Ishikawa (cell line): ENCODE data around the gene TTLL10.

ENCODE experiments used
- CEBPB ChIP-seq: IDR thresholded peaks from 2 replicates; pipeline ENCODE4 v1.6.1; 2012
- CREB1 ChIP-seq: IDR thresholded peaks from 2 replicates; pipeline ENCODE4 v1.6.1; 2012; ENCODE audit warnings: low read depth
- EGR1 ChIP-seq: IDR thresholded peaks from 2 replicates; pipeline ENCODE4 v1.6.1; 2012
- EP300 ChIP-seq: IDR thresholded peaks from 2 replicates; pipeline ENCODE4 v1.6.1; 2012; ENCODE audit warnings: borderline replicate concordance
- FOXM1 ChIP-seq: IDR thresholded peaks from 2 replicates; pipeline ENCODE4 v1.6.1; 2012; ENCODE audit warnings: low read depth, borderline replicate concordance
- MAX ChIP-seq: IDR thresholded peaks from 2 replicates; pipeline ENCODE4 v1.6.1; 2012
- NFIC ChIP-seq: IDR thresholded peaks from 2 replicates; pipeline ENCODE4 v1.6.1; 2012
- RAD21 ChIP-seq: IDR thresholded peaks from 2 replicates; pipeline ENCODE4 v1.6.1; 2012; ENCODE audit warnings: low read depth
- REST ChIP-seq: IDR thresholded peaks from 2 replicates; pipeline ENCODE4 v1.6.1; 2012; ENCODE audit warnings: low read depth, mild to moderate bottlenecking
- TAF1 ChIP-seq: IDR thresholded peaks from 2 replicates; pipeline ENCODE4 v1.6.1; 2012; ENCODE audit warnings: low read depth, mild to moderate bottlenecking
- TCF12 ChIP-seq: IDR thresholded peaks from 2 replicates; pipeline ENCODE4 v1.6.1; 2012; ENCODE audit warnings: low read depth
- TEAD4 ChIP-seq: IDR thresholded peaks from 2 replicates; pipeline ENCODE4 v1.6.1; 2012
- USF1 ChIP-seq: IDR thresholded peaks from 2 replicates; pipeline ENCODE4 v1.6.1; 2012
- YY1 ChIP-seq: IDR thresholded peaks from 2 replicates; pipeline ENCODE4 v1.6.1; 2012; ENCODE audit warnings: low read depth
- ZBTB7A ChIP-seq: IDR thresholded peaks from 2 replicates; pipeline ENCODE4 v1.6.1; 2012; ENCODE audit warnings: low read depth

The TTLL10 gene

GRCh38 chr1:1161078-1161682 lies 12.5 kb upstream of the TTLL10 start:
- TF ChIP-seq ZBTB7A = 0 out of 2 replicates have a peak, but pooled peaks have one; percentile 11
- no peak for TF ChIP-seq TEAD4

GRCh38 chr1:1161683-1162079 lies 12.0 kb upstream of the TTLL10 start:
- TF ChIP-seq RAD21 (no peak), REST (no peak), MAX (no peak), TEAD4 (no peak), TAF1 (no peak), YY1 (no peak), EGR1 (no peak), CEBPB (no peak), TCF12 (no peak)

GRCh38 chr1:1162597-1163537 lies 10.8 kb upstream of the TTLL10 start:
- peak; percentile 91 for TF ChIP-seq TCF12
- TF ChIP-seq MAX = peak; percentile 91
- TF ChIP-seq NFIC = peak; percentile 76
- peak; percentile 86 for TF ChIP-seq YY1
- no peak; the same call in 1 of the 2 replicates for TF ChIP-seq FOXM1
- TF ChIP-seq TAF1 = peak; percentile 92
- TF ChIP-seq EGR1 = peak; percentile 69
- peak; percentile 75 for TF ChIP-seq EP300
- peak; percentile 100 for TF ChIP-seq ZBTB7A
- TF ChIP-seq RAD21 = 0 out of 2 replicates have a peak, but pooled peaks have one; percentile 6
- TF ChIP-seq USF1 = peak; percentile 52; the same call in 1 of the 2 replicates
- TF ChIP-seq CEBPB = peak; percentile 4; the same call in 1 of the 2 replicates
- peak; percentile 62 for TF ChIP-seq CREB1
- TF ChIP-seq REST = no peak
- TF ChIP-seq TEAD4 = peak; percentile 43

GRCh38 chr1:1163538-1164070 lies 10.1 kb upstream of the TTLL10 start:
- TF ChIP-seq YY1 = no peak
- no peak for TF ChIP-seq RAD21
- no peak for TF ChIP-seq ZBTB7A
- no peak for TF ChIP-seq EGR1
- no peak for TF ChIP-seq EP300
- 0 out of 2 replicates have a peak, but pooled peaks have one; percentile 2 for TF ChIP-seq TEAD4
- no peak for TF ChIP-seq CREB1
- TF ChIP-seq USF1 = no peak; the same call in 1 of the 2 replicates
- peak; percentile 36; the same call in 1 of the 2 replicates for TF ChIP-seq MAX
- no peak for TF ChIP-seq REST
- TF ChIP-seq FOXM1 = no peak
- no peak; the same call in 1 of the 2 replicates for TF ChIP-seq TAF1
